ENCODE results near the gene HRH1. TPM values are rescaled to one million over a fixed set of nuclear protein-coding genes. Genes with fewer than 3 reads are reported as not detected.
A peak's percentile ranks its signal among the peaks of the same experiment; 100 is the strongest.

Gene HRH1
- total RNA-seq, 1 donor from 2014 or later: not detected

DNA sequence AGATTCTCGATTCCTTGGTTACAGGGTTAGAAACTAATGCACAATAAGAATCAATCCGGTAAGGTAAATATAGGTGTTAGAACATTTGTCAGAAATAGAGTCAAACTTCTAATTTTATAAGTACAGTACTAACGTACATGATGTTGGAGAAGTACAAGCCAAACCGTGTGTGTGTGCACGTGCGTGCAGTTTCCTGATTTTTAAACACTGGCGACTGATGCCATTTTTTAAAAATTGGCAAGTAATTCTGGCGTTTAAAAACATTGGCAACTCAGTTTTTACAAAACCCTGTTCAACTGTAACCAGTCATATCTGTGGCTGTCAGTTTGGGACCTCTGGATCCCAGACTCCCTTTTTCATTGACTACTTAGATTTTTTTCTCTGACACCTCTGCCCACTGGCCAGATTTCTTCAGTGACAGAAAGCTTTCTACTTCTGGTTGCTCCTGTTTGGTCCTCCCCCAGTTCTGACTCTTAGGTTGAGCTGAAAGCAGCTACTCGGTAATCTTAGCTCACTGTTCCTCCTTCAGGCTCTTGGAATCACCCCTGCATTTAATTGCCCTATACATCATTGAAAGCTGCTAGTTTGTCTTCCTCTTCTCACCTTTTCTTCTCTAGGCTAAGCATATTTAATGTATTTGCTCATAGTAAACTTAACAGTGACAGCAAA lies 118.7 kb downstream of the HRH1 start:
- H3K27ac Mint-ChIP-seq: peak overlapping the region; percentile 94
- ChIA-PET POLR2A (interaction anchor here (0.7 to 3.9 kb wide), 10 partner anchors 14 to 1876 kb away, joined by 3 to 237 read pairs (median 6); partner anchors contain the start of genes CRELD1 and VGLL4), CTCF (interaction anchor here (1.8 to 2.9 kb wide), 2 partner anchors 16 to 62 kb away, joined by 4 to 21 read pairs; no protein-coding TSS in a partner anchor)
- DNase-seq: no peak
- H3K36me3 Mint-ChIP-seq (ENCODE audit: low read depth): peaks cover 31% of the 10 kb centered on the region
- H3K27me3 Mint-ChIP-seq: no peaks in the 10 kb centered on the region
- H3K4me1 Mint-ChIP-seq: peaks cover 29% of the 10 kb centered on the region
- peak overlapping the region; percentile 94 for H3K4me3 Mint-ChIP-seq
- no peak for ATAC-seq (ENCODE audit: low read depth)
- intact Hi-C loops (cut with micrococcal nuclease): loop anchor here (1.0 to 5.0 kb wide), 4 partner anchors 16 to 1876 kb away; partner anchors contain the start of genes SETD5 and TAMM41
- peaks cover 5% of the 10 kb centered on the region for H3K9me3 Mint-ChIP-seq
- TF ChIP-seq, protein P1, sequence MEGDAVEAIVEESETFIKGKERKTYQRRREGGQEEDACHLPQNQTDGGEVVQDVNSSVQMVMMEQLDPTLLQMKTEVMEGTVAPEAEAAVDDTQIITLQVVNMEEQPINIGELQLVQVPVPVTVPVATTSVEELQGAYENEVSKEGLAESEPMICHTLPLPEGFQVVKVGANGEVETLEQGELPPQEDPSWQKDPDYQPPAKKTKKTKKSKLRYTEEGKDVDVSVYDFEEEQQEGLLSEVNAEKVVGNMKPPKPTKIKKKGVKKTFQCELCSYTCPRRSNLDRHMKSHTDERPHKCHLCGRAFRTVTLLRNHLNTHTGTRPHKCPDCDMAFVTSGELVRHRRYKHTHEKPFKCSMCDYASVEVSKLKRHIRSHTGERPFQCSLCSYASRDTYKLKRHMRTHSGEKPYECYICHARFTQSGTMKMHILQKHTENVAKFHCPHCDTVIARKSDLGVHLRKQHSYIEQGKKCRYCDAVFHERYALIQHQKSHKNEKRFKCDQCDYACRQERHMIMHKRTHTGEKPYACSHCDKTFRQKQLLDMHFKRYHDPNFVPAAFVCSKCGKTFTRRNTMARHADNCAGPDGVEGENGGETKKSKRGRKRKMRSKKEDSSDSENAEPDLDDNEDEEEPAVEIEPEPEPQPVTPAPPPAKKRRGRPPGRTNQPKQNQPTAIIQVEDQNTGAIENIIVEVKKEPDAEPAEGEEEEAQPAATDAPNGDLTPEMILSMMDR (IDR thresholded peaks at IDR 0.05): no peak

DNA sequence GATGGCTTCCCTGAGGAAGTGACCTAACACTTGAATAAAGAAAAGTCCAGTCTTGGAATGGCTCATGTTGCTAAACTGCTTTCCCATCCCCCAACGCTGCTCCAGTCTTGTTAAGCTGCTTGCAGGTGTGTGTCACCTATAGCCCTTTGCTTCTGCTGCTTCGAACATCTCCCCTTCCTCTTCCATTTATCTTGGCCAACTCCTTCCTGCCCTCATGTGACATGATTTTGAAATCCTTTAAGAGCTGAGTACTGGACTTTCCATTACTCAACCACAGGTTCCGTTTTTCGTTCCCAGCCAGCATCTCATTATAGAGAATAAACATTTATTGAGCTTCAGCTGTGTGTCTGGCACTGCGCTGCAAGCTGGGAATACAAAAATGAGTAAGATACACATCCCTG lies 119.6 kb downstream of the HRH1 start:
- POLR2A ChIA-PET: interaction anchor here (3.9 kb wide), 1 partner anchor 13 kb away, joined by 237 read pairs; no protein-coding TSS in a partner anchor
- intact Hi-C loops (cut with micrococcal nuclease): loop anchor here (2.0 to 5.0 kb wide), 3 partner anchors 33 to 1877 kb away; partner anchors contain the start of genes SETD5 and TAMM41
- peak overlapping the region; percentile 43 for H3K27ac Mint-ChIP-seq

DNA sequence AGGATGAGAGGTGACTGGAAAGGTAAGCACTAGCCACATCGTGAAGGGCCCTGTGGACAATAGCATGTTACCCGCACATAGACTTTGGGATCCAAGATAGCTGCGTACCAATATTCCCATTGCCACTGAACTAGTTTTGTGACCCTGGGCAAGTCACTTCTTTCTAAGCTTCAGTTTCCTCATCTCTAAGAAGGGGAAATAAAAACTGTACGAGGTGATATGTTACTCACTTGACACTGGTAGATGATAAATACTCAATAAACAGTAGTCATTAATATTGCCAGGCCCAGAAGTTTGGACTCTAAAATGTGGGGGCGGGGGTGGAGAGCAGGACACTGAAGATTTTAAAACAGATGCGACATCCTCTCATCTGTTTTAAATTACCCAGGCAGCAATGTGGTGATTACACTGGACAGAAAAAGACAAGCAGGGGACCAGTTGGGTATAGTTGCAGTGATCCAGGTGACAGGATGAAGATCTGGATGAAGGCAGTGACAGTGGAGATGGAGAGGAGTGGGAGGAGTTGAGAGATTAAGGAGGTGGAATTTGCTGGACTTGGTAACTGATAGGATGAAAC lies 120.4 kb downstream of the HRH1 start:
- intact Hi-C loops (cut with micrococcal nuclease): loop anchor here (5.0 kb wide), 1 partner anchor 33 kb away; no protein-coding TSS in a partner anchor
- peak overlapping the region; percentile 94 for H3K4me3 Mint-ChIP-seq
- peaks cover 34% of the 10 kb centered on the region for H3K4me1 Mint-ChIP-seq
- H3K36me3 Mint-ChIP-seq (ENCODE audit: low read depth): peaks cover 40% of the 10 kb centered on the region
- no peaks in the 10 kb centered on the region for H3K27me3 Mint-ChIP-seq
- CTCF ChIA-PET: interaction anchor here (2.9 kb wide), 1 partner anchor 14 kb away, joined by 21 read pairs; no protein-coding TSS in a partner anchor
- TF ChIP-seq, protein P1 (IDR thresholded peaks at IDR 0.05): no peak
- no peak for ATAC-seq (ENCODE audit: low read depth)
- DNase-seq: no peak
- POLR2A ChIA-PET: interaction anchor here (3.9 kb wide), 1 partner anchor 12 kb away, joined by 237 read pairs; no protein-coding TSS in a partner anchor
- H3K27ac Mint-ChIP-seq: no peak overlapping the region
- H3K9me3 Mint-ChIP-seq: peaks cover 5% of the 10 kb centered on the region

More for the DNA sequence above, 119.6 kb downstream of the HRH1 start:
- H3K27me3 Mint-ChIP-seq: no peaks in the 10 kb centered on the region
- peak overlapping the region; percentile 94 for H3K4me3 Mint-ChIP-seq
- DNase-seq (no peak), ATAC-seq (ENCODE audit: low read depth) (no peak)
- H3K4me1 Mint-ChIP-seq: peaks cover 33% of the 10 kb centered on the region
- H3K36me3 Mint-ChIP-seq (ENCODE audit: low read depth): peaks cover 38% of the 10 kb centered on the region
- TF ChIP-seq, protein P1 (IDR thresholded peaks at IDR 0.05): no peak
- CTCF ChIA-PET: interaction anchor here (2.9 kb wide), 1 partner anchor 15 kb away, joined by 21 read pairs; no protein-coding TSS in a partner anchor
- peaks cover 5% of the 10 kb centered on the region for H3K9me3 Mint-ChIP-seq

DNA sequence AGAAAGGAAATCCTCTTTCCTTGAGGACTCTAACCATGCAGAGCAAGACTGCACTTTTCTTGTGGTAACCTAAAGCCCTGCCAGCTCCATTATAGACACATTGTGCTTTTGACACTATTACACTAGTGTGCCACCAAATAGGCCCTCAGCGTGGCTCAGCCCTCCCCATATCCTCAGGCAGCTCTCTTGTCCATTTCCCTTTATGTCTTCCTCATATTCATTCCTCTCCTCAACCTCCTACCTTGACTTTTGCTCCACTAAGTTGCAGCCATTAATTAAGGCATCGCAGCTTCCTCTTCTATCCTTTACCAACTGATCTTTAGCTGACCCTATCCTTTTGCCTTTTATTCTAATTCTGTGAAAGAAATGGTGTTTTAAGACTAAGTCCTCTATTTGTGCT lies 121.6 kb downstream of the HRH1 start:
- intact Hi-C loops (cut with micrococcal nuclease): no loop called here
- Mint-ChIP-seq H3K9me3 (peaks cover 5% of the 10 kb centered on the region), H3K4me1 (peaks cover 34% of the 10 kb centered on the region), H3K27me3 (no peaks in the 10 kb centered on the region), H3K27ac (no peak overlapping the region), H3K36me3 (ENCODE audit: low read depth) (peaks cover 50% of the 10 kb centered on the region), H3K4me3 (no peak overlapping the region)
- CTCF ChIA-PET: no interaction called here
- DNase-seq (no peak), ATAC-seq (ENCODE audit: low read depth) (no peak)
- POLR2A ChIA-PET: interaction anchor here (0.6 to 1.6 kb wide), 2 partner anchors 12 to 32 kb away, joined by 3 to 4 read pairs; no protein-coding TSS in a partner anchor
- TF ChIP-seq, protein P1 (IDR thresholded peaks at IDR 0.05): no peak

DNA sequence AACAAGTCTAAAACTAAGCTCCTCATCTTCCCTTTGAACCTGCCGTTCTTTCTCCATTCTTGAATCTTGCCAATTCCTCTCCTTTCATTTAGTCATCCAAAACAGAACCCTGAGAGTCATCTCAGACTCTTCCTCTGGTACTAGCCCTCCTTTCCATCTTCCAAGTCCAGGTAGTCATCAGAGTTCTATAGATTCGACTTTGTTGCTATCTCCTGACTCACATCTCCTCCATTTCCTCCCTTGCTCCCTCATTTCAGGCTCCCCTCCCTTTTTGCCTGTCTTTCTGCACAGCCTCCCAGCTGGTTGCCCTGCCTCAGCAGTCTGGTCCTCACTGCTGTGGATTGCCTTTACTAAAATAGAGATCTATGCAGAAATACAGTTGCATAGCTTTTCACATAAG lies 122.6 kb downstream of the HRH1 start:
- H3K27me3 Mint-ChIP-seq: no peaks in the 10 kb centered on the region
- no peak for ATAC-seq (ENCODE audit: low read depth)
- no peak overlapping the region for H3K27ac Mint-ChIP-seq
- CTCF ChIA-PET: no interaction called here
- intact Hi-C loops (cut with micrococcal nuclease): no loop called here
- TF ChIP-seq, protein P1 (IDR thresholded peaks at IDR 0.05): no peak
- H3K4me1 Mint-ChIP-seq: peaks cover 30% of the 10 kb centered on the region
- DNase-seq: no peak
- peaks cover 55% of the 10 kb centered on the region for H3K36me3 Mint-ChIP-seq (ENCODE audit: low read depth)
- H3K4me3 Mint-ChIP-seq: no peak overlapping the region
- H3K9me3 Mint-ChIP-seq: peaks cover 5% of the 10 kb centered on the region
- POLR2A ChIA-PET: interaction anchor here (1.6 kb wide), 1 partner anchor 11 kb away, joined by 4 read pairs; no protein-coding TSS in a partner anchor
